ENCODE measurements around the gene NPAT.
"Not testable (repeated sequence)": the region's sequence is repeated elsewhere in the genome, so short reads cannot be mapped to it uniquely, and the experiment has no call there.

NPAT gene

GRCh38 chr11:108218912-108219783 is 3.3 kb downstream of the NPAT start:
- no peak for DNase-seq

GRCh38 chr11:108218455-108218854 is 4.0 kb downstream of the NPAT start:
- no peak for DNase-seq

GRCh38 chr11:108216988-108217387 is 5.5 kb downstream of the NPAT start:
- DNase-seq: no peak

GRCh38 chr11:108213784-108214183 is 8.7 kb downstream of the NPAT start:
- DNase-seq: no peak

- no peak for DNase-seq
Observed at GRCh38 chr11:108210441-108210840, 12.0 kb downstream of the NPAT start.

- DNase-seq: no peak
Observed at GRCh38 chr11:108207683-108208060, 14.8 kb downstream of the NPAT start.

- peak in 1 of 2 experiments; percentile 12 for DNase-seq
Observed at GRCh38 chr11:108206969-108207682, 15.3 kb downstream of the NPAT start.

GRCh38 chr11:108206171-108206570 is 16.3 kb downstream of the NPAT start:
- DNase-seq: no peak

GRCh38 chr11:108204929-108205499 is 17.4 kb downstream of the NPAT start:
- DNase-seq: no peak

GRCh38 chr11:108204376-108204775 is 18.1 kb downstream of the NPAT start:
- DNase-seq: no peak

GRCh38 chr11:108203075-108203474 is 19.4 kb downstream of the NPAT start:
- DNase-seq: no peak

- DNase-seq: no peak
Observed at GRCh38 chr11:108199446-108200321, 22.8 kb downstream of the NPAT start.

GRCh38 chr11:108198833-108199232 is 23.6 kb downstream of the NPAT start:
- DNase-seq: no peak

GRCh38 chr11:108197351-108197750 is 25.1 kb downstream of the NPAT start:
- no peak for DNase-seq

GRCh38 chr11:108196901-108197300 is 25.5 kb downstream of the NPAT start:
- DNase-seq: no peak

- DNase-seq: no peak
Observed at GRCh38 chr11:108193725-108194124, 28.7 kb downstream of the NPAT start.

- no peak for DNase-seq
Observed at GRCh38 chr11:108177570-108177969, 44.9 kb downstream of the NPAT start.

- no peak for DNase-seq
Observed at GRCh38 chr11:108170184-108170583, 52.3 kb downstream of the NPAT start.

GRCh38 chr11:108167624-108168023 is 54.8 kb downstream of the NPAT start:
- DNase-seq: no peak

- DNase-seq: not testable (repeated sequence)
Observed at GRCh38 chr11:108162878-108163277, 59.6 kb downstream of the NPAT start.

- no peak for DNase-seq
Observed at GRCh38 chr11:108160970-108161566, 61.4 kb downstream of the NPAT start.

- DNase-seq: no peak
Observed at GRCh38 chr11:108154591-108154990, 67.8 kb downstream of the NPAT start.
